Measurements from ENCODE around the gene RPL3.
A peak's percentile ranks its signal among the peaks of the same experiment; 100 is the strongest.
"Not testable (repeated sequence)": the region's sequence is repeated elsewhere in the genome, so short reads cannot be mapped to it uniquely, and the experiment has no call there.

The RPL3 gene

DNA sequence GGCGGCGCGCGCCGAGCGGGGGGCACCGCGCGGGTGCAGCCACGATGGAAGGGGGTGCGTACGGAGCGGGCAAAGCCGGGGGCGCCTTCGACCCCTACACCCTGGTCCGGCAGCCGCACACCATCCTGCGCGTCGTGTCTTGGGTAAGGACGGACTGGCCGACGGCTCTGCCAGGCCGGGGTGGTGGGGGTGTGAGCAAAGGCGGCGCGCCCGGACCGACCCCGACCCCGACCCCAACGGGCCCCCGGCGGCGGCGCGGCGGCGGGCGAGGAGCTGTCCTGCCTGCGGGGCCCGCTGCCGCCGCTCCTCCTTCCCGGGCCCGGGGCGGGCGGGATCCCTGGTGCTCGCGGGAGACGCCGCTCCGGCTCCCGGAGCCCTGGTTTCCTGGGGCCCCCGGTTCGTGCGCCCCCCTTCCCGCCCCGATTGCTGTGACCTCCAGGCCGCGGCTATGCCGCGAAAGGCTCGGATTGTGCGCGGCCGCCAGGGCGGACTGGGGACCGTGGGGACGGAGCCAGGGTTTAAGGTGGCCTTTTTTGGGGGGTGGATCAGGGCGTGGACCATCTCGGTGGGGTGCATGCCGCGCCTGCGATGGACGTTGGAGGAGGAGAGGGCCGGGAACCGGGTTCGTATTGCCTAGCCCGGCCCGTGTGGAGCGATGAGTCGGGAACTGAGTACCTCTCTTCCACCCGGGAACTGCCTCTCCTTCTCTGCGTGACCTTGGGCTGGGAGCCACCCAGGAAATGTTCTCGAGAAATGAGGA is 30.7 kb upstream of the RPL3 start, which contains the start of gene SYNGR1:
SYNGR1 (plus strand) TSS at position 25 of the 760 bp plus-strand sequence; CDS start at position 45, 20 bp downstream.
- H3K4me3 ChIP-seq (ENCODE audit: low read length): peak within 1 kb of the TSS; percentile 70
- peak within 1 kb of the TSS; percentile 62 for H3K9ac ChIP-seq (ENCODE audit: low read depth, low read length)
- H3K4me1 ChIP-seq (ENCODE audit: control insufficient read depth, insufficient read depth, low read length): peaks cover 20% of the 10 kb centered on the region

DNA sequence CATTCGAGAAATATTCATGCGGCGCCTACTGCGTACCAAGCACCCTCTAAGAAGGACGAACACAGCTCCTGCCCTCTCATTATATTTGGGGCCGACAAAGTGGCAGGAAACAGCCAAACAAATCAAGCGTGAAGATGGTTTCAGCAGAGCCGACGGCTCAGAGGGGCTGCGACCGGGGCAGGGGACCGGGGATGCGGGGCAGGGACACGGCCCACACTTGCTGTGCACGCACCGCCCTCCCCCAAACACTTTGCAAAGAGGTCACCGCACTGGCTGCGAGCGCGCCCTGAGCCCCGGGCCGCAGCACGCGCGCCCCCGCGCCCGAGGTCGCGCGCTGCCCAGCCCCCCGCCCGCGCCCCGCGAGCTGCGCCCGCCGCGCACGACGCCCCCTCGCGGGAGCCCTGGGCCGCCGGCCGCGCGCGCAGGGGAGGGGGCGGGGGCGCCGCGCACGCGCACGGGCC is 30.1 kb upstream of the RPL3 start:
- Histone ChIP-seq H3K9me3 (replicated peaks; ENCODE audit: low read length) (no peaks in the 10 kb centered on the region), H3K4me2 (ENCODE audit: low read length) (peak overlapping the region; percentile 91), H3K27me3 (ENCODE audit: control insufficient read depth, insufficient read depth, low read length) (peaks cover 6% of the 10 kb centered on the region), H3K36me3 (ENCODE audit: insufficient read depth, low read length) (no peaks in the 10 kb centered on the region), H3K4me1 (ENCODE audit: control insufficient read depth, insufficient read depth, low read length) (peaks cover 20% of the 10 kb centered on the region), H3K4me3 (ENCODE audit: low read length) (peak overlapping the region; percentile 70), H3K9ac (ENCODE audit: low read depth, low read length) (peak overlapping the region; percentile 38)

More for the DNA sequence above, 30.7 kb upstream of the RPL3 start, which contains the start of gene SYNGR1:
- Histone ChIP-seq H3K27me3 (ENCODE audit: control insufficient read depth, insufficient read depth, low read length) (peaks cover 4% of the 10 kb centered on the region), H3K9me3 (replicated peaks; ENCODE audit: low read length) (no peaks in the 10 kb centered on the region), H3K4me2 (ENCODE audit: low read length) (peak within 1 kb of the TSS; percentile 91), H3K36me3 (ENCODE audit: insufficient read depth, low read length) (no peaks in the 10 kb centered on the region)

DNA sequence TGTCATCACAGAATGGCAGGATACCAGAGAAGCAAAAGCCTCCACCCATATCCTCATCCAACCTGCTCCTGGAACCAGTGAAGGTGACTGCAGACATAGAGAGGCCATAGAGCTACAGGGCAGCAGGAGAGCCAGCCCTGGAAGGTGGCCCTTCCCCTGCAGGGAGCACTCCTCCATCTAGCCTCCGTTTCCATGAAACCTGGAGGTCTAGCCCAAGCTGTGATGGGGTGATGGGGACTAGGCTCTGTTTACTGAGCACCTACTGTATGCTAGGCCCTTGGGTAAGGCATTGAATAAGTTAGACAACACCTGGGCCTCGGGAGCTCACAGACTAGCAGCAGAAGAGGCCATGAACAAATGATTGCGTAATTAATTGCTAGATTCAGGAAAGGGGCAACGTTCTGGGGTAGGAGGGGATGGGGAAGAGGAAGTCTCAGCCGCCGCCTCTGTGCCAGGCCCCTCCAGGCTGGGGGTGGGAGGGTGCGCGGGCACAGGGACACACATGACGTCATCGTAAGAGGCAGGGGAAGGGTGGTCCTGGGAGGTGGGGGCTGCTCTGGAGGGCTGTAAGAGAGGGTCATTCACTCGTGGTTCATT is 29.6 kb upstream of the RPL3 start:
- H3K27me3 ChIP-seq (ENCODE audit: control insufficient read depth, insufficient read depth, low read length): peaks cover 11% of the 10 kb centered on the region
- peak overlapping the region; percentile 38 for H3K9ac ChIP-seq (ENCODE audit: low read depth, low read length)
- peak overlapping the region; percentile 91 for H3K4me2 ChIP-seq (ENCODE audit: low read length)
- peak overlapping the region; percentile 64 for H3K4me3 ChIP-seq (ENCODE audit: low read length)
- no peaks in the 10 kb centered on the region for H3K9me3 ChIP-seq (replicated peaks; ENCODE audit: low read length)
- peaks cover 20% of the 10 kb centered on the region for H3K4me1 ChIP-seq (ENCODE audit: control insufficient read depth, insufficient read depth, low read length)
- H3K36me3 ChIP-seq (ENCODE audit: insufficient read depth, low read length): no peaks in the 10 kb centered on the region

DNA sequence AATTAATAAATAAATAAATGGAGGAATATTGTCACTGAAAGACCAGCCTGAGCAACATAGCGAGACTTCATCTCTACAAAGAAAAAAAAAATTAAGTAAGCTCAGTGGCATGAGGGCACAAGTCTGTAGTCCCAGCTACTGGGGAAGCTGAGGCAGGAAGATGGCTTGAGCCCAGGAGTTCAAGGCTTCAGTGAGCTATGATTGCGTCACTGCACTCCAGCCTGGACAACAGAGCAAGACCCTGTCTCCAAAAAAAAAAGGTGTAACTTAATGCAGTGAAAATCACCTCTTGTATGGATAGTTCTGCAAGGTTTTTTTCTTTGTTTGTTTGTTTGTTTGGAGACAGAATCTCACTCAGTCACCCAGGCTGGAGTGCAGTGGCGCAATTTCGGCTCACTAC is 25.8 kb upstream of the RPL3 start:
- no peak overlapping the region for H3K4me3 ChIP-seq (ENCODE audit: low read length)
- H3K4me2 ChIP-seq (ENCODE audit: low read length): no peak overlapping the region
- H3K27me3 ChIP-seq (ENCODE audit: control insufficient read depth, insufficient read depth, low read length): peaks cover 17% of the 10 kb centered on the region
- H3K9ac ChIP-seq (ENCODE audit: low read depth, low read length): no peak overlapping the region
- peaks cover under 1% of the 10 kb centered on the region for H3K4me1 ChIP-seq (ENCODE audit: control insufficient read depth, insufficient read depth, low read length)
- no peaks in the 10 kb centered on the region for H3K9me3 ChIP-seq (replicated peaks; ENCODE audit: low read length)
- H3K36me3 ChIP-seq (ENCODE audit: insufficient read depth, low read length): no peaks in the 10 kb centered on the region

DNA sequence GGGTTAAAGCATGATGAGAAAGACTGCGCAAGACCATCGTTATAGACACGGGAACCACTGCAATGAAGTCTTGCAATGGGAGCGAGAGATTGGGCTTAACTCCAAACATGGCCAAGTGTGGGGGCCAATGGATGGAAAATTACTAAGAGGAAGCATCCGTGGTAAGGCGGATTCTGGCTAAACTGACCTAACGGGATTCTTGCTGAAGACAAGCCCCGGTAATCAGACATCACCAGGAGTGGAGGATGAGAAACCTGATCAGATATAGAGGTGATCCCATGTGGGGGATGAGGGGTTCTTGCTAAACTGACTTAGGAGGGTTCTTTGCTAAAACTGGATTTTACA is 24.6 kb upstream of the RPL3 start:
- H3K9ac ChIP-seq (ENCODE audit: low read depth, low read length): no peak overlapping the region
- H3K36me3 ChIP-seq (ENCODE audit: insufficient read depth, low read length): no peaks in the 10 kb centered on the region
- no peaks in the 10 kb centered on the region for H3K4me1 ChIP-seq (ENCODE audit: control insufficient read depth, insufficient read depth, low read length)
- H3K4me3 ChIP-seq (ENCODE audit: low read length): no peak overlapping the region
- H3K27me3 ChIP-seq (ENCODE audit: control insufficient read depth, insufficient read depth, low read length): peaks cover 16% of the 10 kb centered on the region
- no peaks in the 10 kb centered on the region for H3K9me3 ChIP-seq (replicated peaks; ENCODE audit: low read length)
- no peak overlapping the region for H3K4me2 ChIP-seq (ENCODE audit: low read length)

DNA sequence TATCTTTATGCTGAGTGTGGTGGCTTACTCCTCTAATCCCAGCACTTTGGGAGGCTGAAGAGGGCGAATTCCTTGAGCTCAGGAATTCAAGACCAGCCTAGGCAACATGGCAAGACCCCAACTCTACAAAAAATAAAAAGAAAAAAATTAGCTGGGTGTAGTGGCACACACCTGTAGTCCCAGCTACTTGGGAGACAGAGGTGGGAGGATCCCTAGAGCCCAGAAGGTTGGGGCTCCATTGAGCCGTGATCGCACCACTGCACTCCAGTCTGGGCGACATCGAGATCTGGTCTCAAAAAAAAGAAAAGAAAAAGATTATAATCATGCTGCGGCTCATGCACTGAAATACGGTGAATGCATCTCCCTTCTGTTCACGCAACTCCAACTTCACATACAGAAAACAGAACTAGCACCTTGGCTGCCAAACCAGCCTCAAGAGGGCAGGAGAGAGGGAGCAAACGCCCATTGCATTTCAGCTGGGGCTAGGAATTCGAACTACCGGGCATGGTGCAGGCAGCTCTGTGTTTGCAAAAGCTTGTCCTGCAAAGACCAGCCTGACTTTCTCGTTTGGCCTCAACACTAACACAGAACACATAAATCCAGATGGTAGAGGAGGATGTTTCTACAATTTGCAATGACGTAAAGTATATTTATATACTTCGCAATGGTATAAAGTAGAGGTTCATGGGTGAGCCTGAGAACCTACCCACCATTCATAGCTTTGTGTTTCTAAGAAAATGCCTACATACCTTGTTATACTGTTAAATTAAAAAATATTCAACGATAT is 24.0 kb upstream of the RPL3 start:
- Histone ChIP-seq H3K9ac (ENCODE audit: low read depth, low read length) (no peak overlapping the region), H3K36me3 (ENCODE audit: insufficient read depth, low read length) (no peaks in the 10 kb centered on the region), H3K9me3 (replicated peaks; ENCODE audit: low read length) (no peaks in the 10 kb centered on the region), H3K4me3 (ENCODE audit: low read length) (no peak overlapping the region), H3K27me3 (ENCODE audit: control insufficient read depth, insufficient read depth, low read length) (peaks cover 16% of the 10 kb centered on the region), H3K4me2 (ENCODE audit: low read length) (no peak overlapping the region), H3K4me1 (ENCODE audit: control insufficient read depth, insufficient read depth, low read length) (no peaks in the 10 kb centered on the region)

DNA sequence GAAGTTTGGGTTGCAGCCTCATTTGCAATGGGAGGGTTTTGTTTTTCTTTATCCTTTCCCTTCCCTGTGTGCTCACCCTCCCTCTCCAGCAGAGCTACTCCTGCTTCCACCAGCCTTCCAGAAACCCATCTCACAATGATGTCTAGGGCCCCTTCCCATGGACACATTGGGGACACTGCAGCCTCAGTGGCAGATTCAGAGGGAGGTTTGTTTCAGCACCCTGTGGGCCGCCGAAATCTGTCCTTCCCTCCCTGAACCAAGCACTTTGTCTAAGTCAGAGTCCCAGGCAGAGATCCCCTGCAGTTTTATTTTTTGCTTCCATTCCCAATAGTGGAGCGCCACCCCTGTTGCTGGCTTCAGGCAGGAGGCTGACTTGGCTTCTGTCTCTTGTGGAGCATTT is 21.8 kb upstream of the RPL3 start:
- no peak overlapping the region for H3K9ac ChIP-seq (ENCODE audit: low read depth, low read length)
- no peaks in the 10 kb centered on the region for H3K36me3 ChIP-seq (ENCODE audit: insufficient read depth, low read length)
- no peak overlapping the region for H3K4me3 ChIP-seq (ENCODE audit: low read length)
- H3K9me3 ChIP-seq (replicated peaks; ENCODE audit: low read length): no peaks in the 10 kb centered on the region
- H3K4me2 ChIP-seq (ENCODE audit: low read length): no peak overlapping the region
- no peaks in the 10 kb centered on the region for H3K4me1 ChIP-seq (ENCODE audit: control insufficient read depth, insufficient read depth, low read length)
- H3K27me3 ChIP-seq (ENCODE audit: control insufficient read depth, insufficient read depth, low read length): peaks cover 16% of the 10 kb centered on the region

DNA sequence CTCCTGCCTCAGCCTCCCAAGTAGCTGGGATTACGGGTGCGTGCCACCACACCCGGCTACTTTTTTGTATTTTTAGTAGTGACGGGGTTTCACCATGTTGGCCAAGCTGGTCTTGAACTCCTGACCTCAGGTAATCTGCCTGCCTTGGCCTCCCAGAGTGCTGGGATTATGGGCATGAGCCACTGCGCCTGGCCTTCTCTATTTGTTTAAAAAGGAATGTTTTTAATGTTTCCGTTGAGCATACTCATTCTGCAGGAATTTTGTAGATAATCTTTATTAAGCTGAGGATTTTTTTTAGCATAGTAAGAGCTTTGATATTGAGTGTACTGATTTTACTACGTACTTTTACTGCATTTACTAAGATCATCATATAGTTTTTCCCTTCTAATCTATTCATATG is 20.4 kb upstream of the RPL3 start:
- not testable (repeated sequence) for H3K4me1 ChIP-seq (ENCODE audit: control insufficient read depth, insufficient read depth, low read length); H3K4me3 ChIP-seq (ENCODE audit: low read length); H3K36me3 ChIP-seq (ENCODE audit: insufficient read depth, low read length); H3K9ac ChIP-seq (ENCODE audit: low read depth, low read length); H3K9me3 ChIP-seq (replicated peaks; ENCODE audit: low read length); H3K4me2 ChIP-seq (ENCODE audit: low read length)
- H3K27me3 ChIP-seq (ENCODE audit: control insufficient read depth, insufficient read depth, low read length): peaks cover 16% of the 10 kb centered on the region

DNA sequence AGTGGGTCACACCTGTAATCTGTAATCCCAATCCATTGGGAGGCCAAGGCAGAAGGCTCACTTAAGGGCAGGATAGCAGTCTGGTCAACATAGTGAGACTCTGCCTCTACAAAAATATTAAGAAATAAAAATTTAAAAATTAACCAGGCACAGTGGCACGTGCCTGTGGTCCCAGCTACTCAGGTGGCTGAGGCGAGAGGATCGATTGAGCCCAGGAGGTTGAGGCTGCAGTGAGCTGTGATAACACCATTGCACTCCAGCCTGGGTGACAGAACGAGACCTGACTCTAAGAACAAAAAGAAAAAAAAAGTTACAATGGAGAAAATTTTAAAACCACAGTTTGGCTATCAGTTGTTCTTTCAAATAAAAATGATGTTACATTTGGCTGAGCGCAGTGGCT is 17.0 kb upstream of the RPL3 start:
- Histone ChIP-seq H3K9me3 (replicated peaks; ENCODE audit: low read length) (no peaks in the 10 kb centered on the region), H3K9ac (ENCODE audit: low read depth, low read length) (no peak overlapping the region), H3K27me3 (ENCODE audit: control insufficient read depth, insufficient read depth, low read length) (peaks cover 2% of the 10 kb centered on the region), H3K4me3 (ENCODE audit: low read length) (no peak overlapping the region), H3K4me2 (ENCODE audit: low read length) (no peak overlapping the region), H3K36me3 (ENCODE audit: insufficient read depth, low read length) (no peaks in the 10 kb centered on the region), H3K4me1 (ENCODE audit: control insufficient read depth, insufficient read depth, low read length) (no peaks in the 10 kb centered on the region)

DNA sequence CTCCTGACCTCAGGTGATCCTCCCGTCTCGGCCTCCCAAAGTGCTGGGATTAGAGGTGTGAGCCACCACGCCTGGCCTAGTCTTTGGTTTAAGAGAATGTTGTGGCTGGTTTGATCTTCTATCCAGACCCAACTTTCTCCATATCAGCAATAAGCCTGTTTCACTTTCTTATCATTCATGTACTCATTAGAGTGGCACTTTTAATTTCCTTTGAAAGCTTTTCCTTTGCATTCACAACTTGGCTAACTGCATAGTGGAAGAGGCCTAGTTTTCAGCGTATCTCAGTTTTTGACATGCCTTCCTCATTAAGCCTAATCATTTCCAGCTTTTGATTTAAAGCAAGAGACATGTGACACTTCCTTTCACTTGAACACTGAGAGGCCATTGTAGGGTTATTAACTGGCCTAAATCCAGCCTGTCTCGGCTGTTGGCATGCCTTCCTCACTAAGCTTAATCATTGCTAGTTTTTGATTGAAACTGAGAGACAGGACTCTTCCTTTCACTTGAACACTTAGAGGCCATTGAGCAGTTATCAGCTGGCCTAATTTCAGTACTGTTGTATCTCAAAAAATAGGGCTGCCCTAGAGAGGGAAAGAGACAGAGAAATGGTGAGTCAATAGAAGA is 13.1 kb upstream of the RPL3 start:
- no peaks in the 10 kb centered on the region for H3K36me3 ChIP-seq (ENCODE audit: insufficient read depth, low read length)
- no peaks in the 10 kb centered on the region for H3K27me3 ChIP-seq (ENCODE audit: control insufficient read depth, insufficient read depth, low read length)
- no peak overlapping the region for H3K4me3 ChIP-seq (ENCODE audit: low read length)
- H3K9me3 ChIP-seq (replicated peaks; ENCODE audit: low read length): no peaks in the 10 kb centered on the region
- no peak overlapping the region for H3K4me2 ChIP-seq (ENCODE audit: low read length)
- no peak overlapping the region for H3K9ac ChIP-seq (ENCODE audit: low read depth, low read length)
- H3K4me1 ChIP-seq (ENCODE audit: control insufficient read depth, insufficient read depth, low read length): no peaks in the 10 kb centered on the region

DNA sequence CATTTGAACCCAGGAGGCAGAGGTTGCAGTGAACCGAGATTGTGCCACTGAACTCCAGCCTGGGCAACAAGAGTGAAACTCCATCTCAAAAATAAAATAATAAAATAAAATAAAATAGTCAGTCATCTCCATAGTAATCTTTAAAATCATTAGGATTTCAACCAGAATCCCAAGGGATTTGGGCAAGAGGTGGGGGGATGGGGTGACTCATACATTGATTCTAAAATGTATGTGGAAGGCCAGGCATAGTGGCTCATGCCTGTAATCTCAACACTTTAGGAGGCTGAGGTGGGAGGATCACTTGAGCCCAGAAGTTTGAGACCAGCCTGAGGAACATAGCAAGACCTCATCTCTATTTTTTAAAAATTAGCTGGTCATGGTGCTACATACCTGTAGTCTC is 11.1 kb upstream of the RPL3 start:
- not testable (repeated sequence) for H3K9me3 ChIP-seq (replicated peaks; ENCODE audit: low read length); H3K9ac ChIP-seq (ENCODE audit: low read depth, low read length); H3K36me3 ChIP-seq (ENCODE audit: insufficient read depth, low read length)

More for the DNA sequence above, 11.1 kb upstream of the RPL3 start:
- not testable (repeated sequence) for H3K4me3 ChIP-seq (ENCODE audit: low read length); H3K4me1 ChIP-seq (ENCODE audit: control insufficient read depth, insufficient read depth, low read length); H3K27me3 ChIP-seq (ENCODE audit: control insufficient read depth, insufficient read depth, low read length); H3K4me2 ChIP-seq (ENCODE audit: low read length)

Measured in skeletal muscle satellite cell (primary cell).